ENCODE data around the gene VPS13A.

DNA sequence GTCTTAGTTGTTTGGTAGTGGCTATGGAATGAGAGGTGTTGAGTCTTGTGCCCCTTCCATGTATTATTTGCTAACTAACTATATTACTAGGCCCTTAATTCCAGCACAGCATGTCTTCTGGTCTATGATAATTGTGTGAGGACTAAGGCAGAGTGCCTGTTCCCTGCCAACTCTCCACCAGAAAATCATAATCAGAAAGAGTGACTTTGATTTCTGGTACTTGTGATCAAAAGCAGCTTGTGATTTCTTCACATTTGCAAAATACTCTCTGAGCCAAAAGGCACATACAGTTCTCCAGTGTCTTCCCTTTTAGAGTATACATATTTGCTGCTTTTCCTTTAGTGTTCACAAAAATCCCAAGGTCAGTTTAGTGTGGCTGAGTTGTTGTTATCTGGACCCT lies 240.9 kb downstream of the VPS13A start:
- TF ChIP-seq, protein P1, sequence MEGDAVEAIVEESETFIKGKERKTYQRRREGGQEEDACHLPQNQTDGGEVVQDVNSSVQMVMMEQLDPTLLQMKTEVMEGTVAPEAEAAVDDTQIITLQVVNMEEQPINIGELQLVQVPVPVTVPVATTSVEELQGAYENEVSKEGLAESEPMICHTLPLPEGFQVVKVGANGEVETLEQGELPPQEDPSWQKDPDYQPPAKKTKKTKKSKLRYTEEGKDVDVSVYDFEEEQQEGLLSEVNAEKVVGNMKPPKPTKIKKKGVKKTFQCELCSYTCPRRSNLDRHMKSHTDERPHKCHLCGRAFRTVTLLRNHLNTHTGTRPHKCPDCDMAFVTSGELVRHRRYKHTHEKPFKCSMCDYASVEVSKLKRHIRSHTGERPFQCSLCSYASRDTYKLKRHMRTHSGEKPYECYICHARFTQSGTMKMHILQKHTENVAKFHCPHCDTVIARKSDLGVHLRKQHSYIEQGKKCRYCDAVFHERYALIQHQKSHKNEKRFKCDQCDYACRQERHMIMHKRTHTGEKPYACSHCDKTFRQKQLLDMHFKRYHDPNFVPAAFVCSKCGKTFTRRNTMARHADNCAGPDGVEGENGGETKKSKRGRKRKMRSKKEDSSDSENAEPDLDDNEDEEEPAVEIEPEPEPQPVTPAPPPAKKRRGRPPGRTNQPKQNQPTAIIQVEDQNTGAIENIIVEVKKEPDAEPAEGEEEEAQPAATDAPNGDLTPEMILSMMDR (IDR thresholded peaks at IDR 0.05 in 4 of 5, conservative IDR thresholded peaks at IDR 0.05 in 1 of 5) = no peak
- no peak for TF ChIP-seq POLR2A (IDR thresholded peaks at IDR 0.05)
